ENCODE measurements around the gene RPS6KA3.

DNA sequence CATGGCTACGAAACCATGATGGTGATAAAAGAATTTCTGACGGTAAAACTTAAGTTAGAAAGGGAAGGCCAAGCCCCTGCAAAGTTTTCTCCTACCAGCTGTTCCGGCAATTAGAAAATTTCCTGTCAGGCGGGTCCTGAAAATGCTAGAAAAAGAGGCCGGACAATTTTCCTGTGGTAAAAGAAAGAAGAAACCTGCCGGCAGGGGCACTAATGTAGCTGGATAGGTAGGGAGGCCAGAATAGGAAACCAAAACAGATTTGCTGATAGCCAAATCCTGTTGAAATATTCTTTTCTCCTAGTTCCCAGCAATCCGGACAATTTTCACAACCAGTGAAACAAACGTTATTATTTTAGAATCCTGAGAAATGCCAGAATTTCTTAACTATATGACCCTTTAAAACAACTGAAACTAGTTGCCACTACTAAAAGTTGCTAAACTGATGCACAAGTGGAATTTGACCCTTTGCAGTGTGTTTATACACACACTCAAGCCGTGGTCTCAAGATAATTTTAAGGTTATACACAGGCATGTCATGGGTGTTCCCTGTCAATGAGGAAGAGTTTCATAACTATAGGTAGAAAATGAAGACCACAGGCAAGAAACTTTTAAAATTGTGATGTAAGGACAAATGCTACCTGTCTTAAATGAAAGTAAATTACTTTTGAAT is 47.7 kb downstream of the RPS6KA3 start:
- no peak for TF ChIP-seq ZNF274 (IDR thresholded peaks at IDR 0.05; ENCODE audit: low read depth, low read length)
- TF ChIP-seq, protein P1, sequence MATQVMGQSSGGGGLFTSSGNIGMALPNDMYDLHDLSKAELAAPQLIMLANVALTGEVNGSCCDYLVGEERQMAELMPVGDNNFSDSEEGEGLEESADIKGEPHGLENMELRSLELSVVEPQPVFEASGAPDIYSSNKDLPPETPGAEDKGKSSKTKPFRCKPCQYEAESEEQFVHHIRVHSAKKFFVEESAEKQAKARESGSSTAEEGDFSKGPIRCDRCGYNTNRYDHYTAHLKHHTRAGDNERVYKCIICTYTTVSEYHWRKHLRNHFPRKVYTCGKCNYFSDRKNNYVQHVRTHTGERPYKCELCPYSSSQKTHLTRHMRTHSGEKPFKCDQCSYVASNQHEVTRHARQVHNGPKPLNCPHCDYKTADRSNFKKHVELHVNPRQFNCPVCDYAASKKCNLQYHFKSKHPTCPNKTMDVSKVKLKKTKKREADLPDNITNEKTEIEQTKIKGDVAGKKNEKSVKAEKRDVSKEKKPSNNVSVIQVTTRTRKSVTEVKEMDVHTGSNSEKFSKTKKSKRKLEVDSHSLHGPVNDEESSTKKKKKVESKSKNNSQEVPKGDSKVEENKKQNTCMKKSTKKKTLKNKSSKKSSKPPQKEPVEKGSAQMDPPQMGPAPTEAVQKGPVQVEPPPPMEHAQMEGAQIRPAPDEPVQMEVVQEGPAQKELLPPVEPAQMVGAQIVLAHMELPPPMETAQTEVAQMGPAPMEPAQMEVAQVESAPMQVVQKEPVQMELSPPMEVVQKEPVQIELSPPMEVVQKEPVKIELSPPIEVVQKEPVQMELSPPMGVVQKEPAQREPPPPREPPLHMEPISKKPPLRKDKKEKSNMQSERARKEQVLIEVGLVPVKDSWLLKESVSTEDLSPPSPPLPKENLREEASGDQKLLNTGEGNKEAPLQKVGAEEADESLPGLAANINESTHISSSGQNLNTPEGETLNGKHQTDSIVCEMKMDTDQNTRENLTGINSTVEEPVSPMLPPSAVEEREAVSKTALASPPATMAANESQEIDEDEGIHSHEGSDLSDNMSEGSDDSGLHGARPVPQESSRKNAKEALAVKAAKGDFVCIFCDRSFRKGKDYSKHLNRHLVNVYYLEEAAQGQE (IDR thresholded peaks at IDR 0.05; ENCODE audit: low read depth), result no peak
- TF ChIP-seq, protein P2, sequence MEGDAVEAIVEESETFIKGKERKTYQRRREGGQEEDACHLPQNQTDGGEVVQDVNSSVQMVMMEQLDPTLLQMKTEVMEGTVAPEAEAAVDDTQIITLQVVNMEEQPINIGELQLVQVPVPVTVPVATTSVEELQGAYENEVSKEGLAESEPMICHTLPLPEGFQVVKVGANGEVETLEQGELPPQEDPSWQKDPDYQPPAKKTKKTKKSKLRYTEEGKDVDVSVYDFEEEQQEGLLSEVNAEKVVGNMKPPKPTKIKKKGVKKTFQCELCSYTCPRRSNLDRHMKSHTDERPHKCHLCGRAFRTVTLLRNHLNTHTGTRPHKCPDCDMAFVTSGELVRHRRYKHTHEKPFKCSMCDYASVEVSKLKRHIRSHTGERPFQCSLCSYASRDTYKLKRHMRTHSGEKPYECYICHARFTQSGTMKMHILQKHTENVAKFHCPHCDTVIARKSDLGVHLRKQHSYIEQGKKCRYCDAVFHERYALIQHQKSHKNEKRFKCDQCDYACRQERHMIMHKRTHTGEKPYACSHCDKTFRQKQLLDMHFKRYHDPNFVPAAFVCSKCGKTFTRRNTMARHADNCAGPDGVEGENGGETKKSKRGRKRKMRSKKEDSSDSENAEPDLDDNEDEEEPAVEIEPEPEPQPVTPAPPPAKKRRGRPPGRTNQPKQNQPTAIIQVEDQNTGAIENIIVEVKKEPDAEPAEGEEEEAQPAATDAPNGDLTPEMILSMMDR (IDR thresholded peaks at IDR 0.05 in 2 of 3, conservative IDR thresholded peaks at IDR 0.05 in 1 of 3; ENCODE audit: borderline replicate concordance in 1 of 3, insufficient read depth in 1 of 3, low read depth in 2 of 3, low read length in 2 of 3), result no peak
- no peak for TF ChIP-seq POLR2A (IDR thresholded peaks at IDR 0.05; ENCODE audit: borderline replicate concordance, extremely low read depth, insufficient read depth, insufficient read length)
- no peak for TF ChIP-seq EZH2 (IDR thresholded peaks at IDR 0.05)
- no peak for TF ChIP-seq EZH2phosphoT487 (IDR thresholded peaks at IDR 0.05; ENCODE audit: borderline replicate concordance)
- no peak for TF ChIP-seq SP1 (IDR thresholded peaks at IDR 0.05; ENCODE audit: low read depth)
- no peak for TF ChIP-seq TCF7L2 (IDR thresholded peaks at IDR 0.05; ENCODE audit: borderline replicate concordance, extremely low read depth, insufficient read depth, insufficient read length)
- TF ChIP-seq POLR2AphosphoS5 (IDR thresholded peaks at IDR 0.05; ENCODE audit: low read depth, low read length), result no peak
- TF ChIP-seq YY1 (IDR thresholded peaks at IDR 0.05; ENCODE audit: extremely low read depth, insufficient replicate concordance, low read depth, low read length), result no peak
- TF ChIP-seq ZFX (IDR thresholded peaks at IDR 0.05), result no peak
- no peak for TF ChIP-seq SIN3A (IDR thresholded peaks at IDR 0.05; ENCODE audit: low read depth)
- TF ChIP-seq ELF1 (IDR thresholded peaks at IDR 0.05; ENCODE audit: borderline replicate concordance, low read depth), result no peak

Data from HCT116 (cell line).